Tibial artery (tissue), 4 donors: ENCODE measurements around the gene C6orf89.
"Not testable (repeated sequence)": the region's sequence is repeated elsewhere in the genome, so short reads cannot be mapped to it uniquely, and the experiment has no call there.

Experiments used
- DNase-seq, 2 donors: peaks; one replicate each; pipeline ENCODE4 v3.0.0-alpha.2; 2019
- H3K27ac ChIP-seq, 2 donors: fragments of 200-600 bp; sonication (generic) in 1 of 2; 1 replicate in 1 of 2; 2 replicates in 1 of 2; pipeline ENCODE4 v1.5.1; 2018 to 2019; ENCODE audit warnings: mild to moderate bottlenecking in 1 of 2
- H3K27me3 ChIP-seq, 2 donors: fragments of 200-600 bp; sonication (generic) in 1 of 2; one replicate each; pipeline versions ENCODE4 v1.5.1 to v1.6.0; 2016 to 2019
- H3K36me3 ChIP-seq, 3 donors: fragments of 200-600 bp; sonication (generic) in 2 of 3; one replicate each; pipeline ENCODE4 v1.5.1; 2016 to 2019; ENCODE audit warnings: mild to moderate bottlenecking in 2 of 3
- H3K4me1 ChIP-seq, 4 donors: fragments of 200-600 bp; sonication (generic) in 2 of 4; 1 replicate in 3 of 4; 2 replicates in 1 of 4; pipeline ENCODE4 v1.5.1; 2016 to 2019
- H3K4me3 ChIP-seq, 2 donors: fragments of 200-600 bp; sonication (generic) in 1 of 2; 1 replicate in 1 of 2; 2 replicates in 1 of 2; pipeline ENCODE4 v1.5.1; 2018 to 2019; ENCODE audit warnings: mild to moderate bottlenecking in 2 of 2
- H3K9me3 ChIP-seq, 3 donors: fragments of 200-600 bp; sonication (generic) in 1 of 3; one replicate each; pipeline ENCODE4 v1.5.1; 2016 to 2019
- intact Hi-C: fragments of 100-400 bp; cut with DNase I; formaldehyde crosslinking; loops from one replicate; pipeline ENCODE4 v1.15.0; 2023; ENCODE audit warnings: low total_unique reads
- TF ChIP-seq, protein P1 (sequence below), 2 experiments: fragments of 200-600 bp in 1 of 2; fragments of 450-650 bp in 1 of 2; IDR thresholded peaks; one replicate each; pipeline ENCODE4 v1.5.1; 2017 to 2019; ENCODE audit warnings: antibody characterized with exemption in 2 of 2, mild to moderate bottlenecking in 1 of 2, moderate library complexity in 1 of 2

Gene C6orf89

DNA sequence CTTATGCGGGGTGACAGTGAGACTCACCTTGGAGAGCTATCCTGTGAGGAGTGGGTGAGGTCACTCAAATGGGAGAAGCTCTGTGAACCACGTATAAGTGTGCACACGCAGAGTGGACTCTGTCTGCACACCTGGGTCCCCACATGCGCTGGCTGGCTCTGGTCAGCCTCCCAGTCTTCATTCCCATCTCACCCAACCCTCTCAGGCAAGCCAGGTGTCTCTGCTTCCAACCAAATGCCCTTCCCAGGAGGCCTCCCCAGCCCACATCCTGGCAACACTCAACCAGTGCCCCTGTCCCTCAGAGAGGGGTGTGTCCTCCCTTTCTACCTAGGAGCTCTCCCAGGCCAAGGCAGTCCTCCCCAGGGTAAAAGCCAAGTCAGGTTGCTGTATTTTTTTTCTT is 60.8 kb downstream of the C6orf89 start:
- no peaks in the 10 kb centered on the region for H3K9me3 ChIP-seq
- H3K36me3 ChIP-seq = no peaks in the 10 kb centered on the region
- no peak overlapping the region for H3K27ac ChIP-seq
- H3K4me1 ChIP-seq = no peaks in the 10 kb centered on the region
- intact Hi-C loops = no loop called here
- DNase-seq = no peak
- no peak overlapping the region for H3K4me3 ChIP-seq
- TF ChIP-seq, protein P1, sequence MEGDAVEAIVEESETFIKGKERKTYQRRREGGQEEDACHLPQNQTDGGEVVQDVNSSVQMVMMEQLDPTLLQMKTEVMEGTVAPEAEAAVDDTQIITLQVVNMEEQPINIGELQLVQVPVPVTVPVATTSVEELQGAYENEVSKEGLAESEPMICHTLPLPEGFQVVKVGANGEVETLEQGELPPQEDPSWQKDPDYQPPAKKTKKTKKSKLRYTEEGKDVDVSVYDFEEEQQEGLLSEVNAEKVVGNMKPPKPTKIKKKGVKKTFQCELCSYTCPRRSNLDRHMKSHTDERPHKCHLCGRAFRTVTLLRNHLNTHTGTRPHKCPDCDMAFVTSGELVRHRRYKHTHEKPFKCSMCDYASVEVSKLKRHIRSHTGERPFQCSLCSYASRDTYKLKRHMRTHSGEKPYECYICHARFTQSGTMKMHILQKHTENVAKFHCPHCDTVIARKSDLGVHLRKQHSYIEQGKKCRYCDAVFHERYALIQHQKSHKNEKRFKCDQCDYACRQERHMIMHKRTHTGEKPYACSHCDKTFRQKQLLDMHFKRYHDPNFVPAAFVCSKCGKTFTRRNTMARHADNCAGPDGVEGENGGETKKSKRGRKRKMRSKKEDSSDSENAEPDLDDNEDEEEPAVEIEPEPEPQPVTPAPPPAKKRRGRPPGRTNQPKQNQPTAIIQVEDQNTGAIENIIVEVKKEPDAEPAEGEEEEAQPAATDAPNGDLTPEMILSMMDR (IDR thresholded peaks at IDR 0.05) = no peak
- no peaks in the 10 kb centered on the region for H3K27me3 ChIP-seq

DNA sequence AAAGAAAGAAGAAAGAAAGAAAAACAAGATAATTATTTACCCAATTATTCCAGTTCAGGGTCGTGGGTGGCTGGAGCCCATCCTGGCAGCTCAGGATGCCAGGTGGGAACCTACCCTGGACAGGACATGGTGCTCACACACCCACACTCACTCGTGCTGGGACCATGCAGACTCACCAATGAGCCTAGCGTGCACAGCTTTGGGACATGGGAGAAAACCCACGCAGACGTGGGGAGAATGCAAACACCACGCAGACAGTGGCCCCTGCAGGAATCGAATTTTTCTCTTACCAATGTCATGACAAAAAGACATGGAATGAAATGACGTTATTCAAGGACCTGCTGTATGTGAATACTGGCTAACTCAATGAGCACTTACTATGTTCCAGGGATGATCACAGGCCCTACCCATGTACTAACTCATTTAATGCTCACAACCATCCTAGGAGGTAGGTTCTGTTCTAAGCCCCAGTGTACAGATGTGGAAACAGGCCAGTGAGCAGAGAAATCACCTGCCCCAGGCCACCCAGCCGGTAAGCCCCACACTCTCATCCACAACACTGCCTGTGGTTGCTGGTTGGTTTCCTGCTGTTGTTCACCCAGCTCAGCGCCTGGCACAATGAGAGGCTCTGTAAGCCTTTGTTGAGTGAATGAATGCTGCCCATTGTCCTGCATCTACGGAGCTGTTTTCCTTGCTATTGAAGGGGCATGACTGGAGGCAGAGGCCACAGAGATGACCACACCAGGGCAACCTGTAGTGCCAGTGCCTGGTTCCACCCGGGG is 62.0 kb downstream of the C6orf89 start:
- no peak for DNase-seq

DNA sequence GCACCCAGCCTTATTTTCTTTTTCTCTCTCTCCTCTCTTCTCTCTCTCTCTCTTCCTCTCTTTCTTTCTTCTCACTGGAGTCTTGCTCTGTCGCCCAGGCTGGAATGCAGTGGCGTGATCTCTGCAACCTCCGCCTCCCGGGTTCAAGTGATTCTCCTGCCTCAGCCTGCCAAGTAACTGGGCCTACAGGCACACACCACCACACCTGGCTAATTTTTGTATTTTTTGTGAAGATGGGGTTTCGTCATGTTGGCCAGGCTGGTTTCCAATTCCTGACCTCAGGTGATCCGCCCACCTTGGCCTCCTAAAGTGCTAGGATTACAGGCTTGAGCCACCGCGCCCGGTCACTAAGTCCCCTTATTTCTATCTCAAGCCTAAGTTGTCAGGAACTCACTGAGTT is 63.3 kb downstream of the C6orf89 start:
- intact Hi-C loops, H3K4me1 ChIP-seq, H3K36me3 ChIP-seq, H3K27me3 ChIP-seq, H3K27ac ChIP-seq, H3K9me3 ChIP-seq, DNase-seq, H3K4me3 ChIP-seq: not testable (repeated sequence)

More for the DNA sequence above, 62.0 kb downstream of the C6orf89 start:
- Histone ChIP-seq H3K9me3 (no peaks in the 10 kb centered on the region), H3K4me3 (no peak overlapping the region), H3K27ac (no peak overlapping the region), H3K27me3 (no peaks in the 10 kb centered on the region), H3K36me3 (no peaks in the 10 kb centered on the region), H3K4me1 (no peaks in the 10 kb centered on the region)
- TF ChIP-seq, protein P1 (IDR thresholded peaks at IDR 0.05) = no peak
- intact Hi-C loops = no loop called here

DNA sequence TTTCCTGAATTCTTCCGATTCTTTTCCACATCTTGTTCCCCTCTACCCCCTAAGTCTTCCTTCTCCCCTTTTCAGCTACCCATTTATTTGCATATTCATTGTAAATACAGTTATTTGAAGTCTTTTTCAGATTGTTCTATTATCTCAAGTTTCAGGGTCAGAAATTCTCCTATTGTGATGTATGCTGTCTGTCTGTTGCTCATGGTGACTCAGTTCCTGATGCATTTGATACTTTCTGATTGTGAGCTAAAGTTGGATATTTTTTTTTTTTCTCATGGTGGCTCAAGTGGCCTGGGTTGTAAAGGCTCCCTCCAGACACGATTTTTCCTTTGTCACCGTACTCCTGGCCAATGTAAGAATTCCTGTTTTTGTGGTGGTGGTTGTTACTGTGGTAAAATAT is 63.9 kb downstream of the C6orf89 start:
- intact Hi-C loops = no loop called here
- no peak overlapping the region for H3K27ac ChIP-seq
- TF ChIP-seq, protein P1 (IDR thresholded peaks at IDR 0.05) = no peak

DNA sequence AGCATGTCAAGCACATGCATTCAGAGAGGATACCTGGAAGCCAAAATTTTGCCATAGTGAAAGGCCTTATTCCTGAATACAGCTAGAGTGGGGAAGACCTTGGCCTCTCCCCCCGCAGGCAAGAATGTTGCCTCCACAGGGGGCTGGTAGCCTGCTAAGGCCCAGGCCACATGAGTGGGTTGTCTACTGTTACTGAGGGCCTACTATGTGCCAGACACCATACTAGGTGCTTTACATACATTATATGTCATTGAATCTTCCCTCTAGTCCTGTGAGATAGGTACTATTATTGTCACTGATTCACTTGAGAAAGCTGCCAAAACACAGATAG is 68.1 kb downstream of the C6orf89 start:
- no peaks in the 10 kb centered on the region for H3K4me1 ChIP-seq
- H3K9me3 ChIP-seq = no peaks in the 10 kb centered on the region
- no peaks in the 10 kb centered on the region for H3K36me3 ChIP-seq
- TF ChIP-seq, protein P1 (IDR thresholded peaks at IDR 0.05) = no peak
- H3K27me3 ChIP-seq = no peaks in the 10 kb centered on the region
- H3K27ac ChIP-seq = no peak overlapping the region
- no peak overlapping the region for H3K4me3 ChIP-seq
- intact Hi-C loops = no loop called here
- no peak for DNase-seq

More for the DNA sequence above, 63.9 kb downstream of the C6orf89 start:
- H3K9me3 ChIP-seq = no peaks in the 10 kb centered on the region
- no peak overlapping the region for H3K4me3 ChIP-seq
- H3K27me3 ChIP-seq = no peaks in the 10 kb centered on the region
- no peaks in the 10 kb centered on the region for H3K36me3 ChIP-seq
- H3K4me1 ChIP-seq = no peaks in the 10 kb centered on the region
- DNase-seq = no peak

DNA sequence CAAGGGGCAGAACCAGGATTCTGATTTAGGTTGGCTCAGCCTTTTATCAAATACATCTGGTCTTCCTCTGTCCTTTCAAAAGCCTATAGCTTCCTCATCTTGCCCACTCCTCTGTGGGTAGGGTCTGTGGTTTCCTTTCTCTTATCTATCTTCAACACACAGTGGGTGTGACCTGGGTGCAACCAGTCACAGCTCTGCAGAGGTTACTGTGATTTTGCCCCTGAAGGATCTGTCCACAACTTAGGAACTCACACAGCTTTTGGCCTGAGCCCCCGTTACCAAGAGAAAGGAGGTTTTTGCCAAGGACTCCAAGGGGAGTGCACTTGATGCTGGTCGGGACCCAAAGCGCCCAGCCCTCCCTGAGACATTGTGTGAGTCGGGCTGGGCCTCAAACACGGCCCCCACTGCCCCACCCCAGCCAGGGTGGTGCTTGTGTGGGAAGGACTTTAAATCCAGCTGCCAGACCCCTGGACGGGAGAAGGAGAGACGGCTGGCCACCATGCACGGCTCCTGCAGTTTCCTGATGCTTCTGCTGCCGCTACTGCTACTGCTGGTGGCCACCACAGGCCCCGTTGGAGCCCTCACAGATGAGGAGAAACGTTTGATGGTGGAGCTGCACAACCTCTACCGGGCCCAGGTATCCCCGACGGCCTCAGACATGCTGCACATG is 68.6 kb downstream of the C6orf89 start, which contains the start of gene PI16:
Gene PI16 (plus strand): TSS at position 477 of the 670 bp plus-strand sequence. CDS start 23 bp downstream, at position 500.
- H3K9me3 ChIP-seq = no peaks in the 10 kb centered on the region
- no peak for DNase-seq
- intact Hi-C loops = no loop called here
- H3K36me3 ChIP-seq = no peaks in the 10 kb centered on the region
- H3K4me1 ChIP-seq = no peaks in the 10 kb centered on the region
- H3K27ac ChIP-seq = no peak within 1 kb of the TSS
- H3K4me3 ChIP-seq = no peak within 1 kb of the TSS
- TF ChIP-seq, protein P1 (IDR thresholded peaks at IDR 0.05) = no peak
- H3K27me3 ChIP-seq = no peaks in the 10 kb centered on the region
